ENCODE results near the gene EFEMP2. TPM values are rescaled to one million over a fixed set of nuclear protein-coding genes. Genes with fewer than 3 reads are reported as not detected.
A peak's percentile ranks its signal among the peaks of the same experiment; 100 is the strongest.

EFEMP2 gene
- total and polyA plus RNA-seq, 2 donors (not counting 3 experiments of a cell fraction or from before 2014, with no cell fraction given) = 81.7 to 207 TPM

DNA sequence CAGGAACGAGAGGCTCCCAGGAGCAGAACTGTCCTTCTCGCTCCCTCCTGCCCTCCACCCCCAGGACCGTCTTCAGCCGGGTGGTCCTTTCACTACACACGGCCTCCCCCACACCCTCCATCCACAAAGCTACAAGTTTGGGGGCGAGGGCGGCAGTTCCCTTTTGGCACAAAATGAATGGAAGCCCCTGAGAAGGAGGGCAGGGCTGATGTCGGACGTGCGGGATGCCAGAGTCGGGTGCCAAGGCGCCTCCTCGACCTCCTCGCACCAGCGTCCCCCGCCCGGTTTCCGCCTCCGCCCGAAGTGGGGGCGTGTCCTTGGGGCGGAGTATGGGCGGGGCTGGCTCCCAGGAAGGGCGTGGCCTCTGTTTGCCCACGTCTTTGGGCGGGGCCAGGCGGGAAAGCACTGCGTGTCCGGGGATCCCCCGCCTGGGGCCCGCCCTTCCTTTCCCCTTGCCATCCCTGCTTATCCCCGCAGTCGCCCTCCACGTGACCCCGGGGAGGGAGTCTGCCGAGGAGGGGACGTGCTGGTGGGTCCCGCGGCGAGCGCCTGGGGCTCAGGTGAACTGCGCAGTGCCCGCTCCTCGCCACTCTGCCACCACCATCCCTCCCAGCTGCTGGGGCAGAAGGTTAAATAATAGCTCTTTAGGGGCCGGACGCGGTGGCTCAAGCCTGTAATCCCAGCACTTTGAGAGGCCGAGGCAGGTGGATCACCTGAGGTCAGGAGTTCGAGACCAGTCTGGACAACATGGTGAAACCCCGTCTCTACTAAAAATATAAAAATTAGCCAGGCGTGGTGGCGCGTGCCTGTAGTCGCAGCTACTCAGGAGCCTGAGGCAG is 937 bp upstream of the EFEMP2 start:
- TF ChIP-seq, protein P1, sequence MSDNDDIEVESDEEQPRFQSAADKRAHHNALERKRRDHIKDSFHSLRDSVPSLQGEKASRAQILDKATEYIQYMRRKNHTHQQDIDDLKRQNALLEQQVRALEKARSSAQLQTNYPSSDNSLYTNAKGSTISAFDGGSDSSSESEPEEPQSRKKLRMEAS (IDR thresholded peaks at IDR 0.05; ENCODE audit: insufficient read depth, insufficient read length) = peak; percentile 37
- peak; percentile 77 for TF ChIP-seq POLR2AphosphoS5 (IDR thresholded peaks at IDR 0.05; ENCODE audit: insufficient read depth, low read depth, low read length)
- TF ChIP-seq FOS (IDR thresholded peaks at IDR 0.05; ENCODE audit: borderline replicate concordance, insufficient read depth, low read length) = no peak
- no peak for TF ChIP-seq MYC (IDR thresholded peaks at IDR 0.05; ENCODE audit: low read depth, low read length)
- TF ChIP-seq POLR2A (IDR thresholded peaks at IDR 0.05; ENCODE audit: low read depth, low read length) = peak; percentile 76
- no peak for TF ChIP-seq JUN (IDR thresholded peaks at IDR 0.05; ENCODE audit: borderline replicate concordance, insufficient read depth, insufficient read length, low read depth)
- TF ChIP-seq, protein P2, sequence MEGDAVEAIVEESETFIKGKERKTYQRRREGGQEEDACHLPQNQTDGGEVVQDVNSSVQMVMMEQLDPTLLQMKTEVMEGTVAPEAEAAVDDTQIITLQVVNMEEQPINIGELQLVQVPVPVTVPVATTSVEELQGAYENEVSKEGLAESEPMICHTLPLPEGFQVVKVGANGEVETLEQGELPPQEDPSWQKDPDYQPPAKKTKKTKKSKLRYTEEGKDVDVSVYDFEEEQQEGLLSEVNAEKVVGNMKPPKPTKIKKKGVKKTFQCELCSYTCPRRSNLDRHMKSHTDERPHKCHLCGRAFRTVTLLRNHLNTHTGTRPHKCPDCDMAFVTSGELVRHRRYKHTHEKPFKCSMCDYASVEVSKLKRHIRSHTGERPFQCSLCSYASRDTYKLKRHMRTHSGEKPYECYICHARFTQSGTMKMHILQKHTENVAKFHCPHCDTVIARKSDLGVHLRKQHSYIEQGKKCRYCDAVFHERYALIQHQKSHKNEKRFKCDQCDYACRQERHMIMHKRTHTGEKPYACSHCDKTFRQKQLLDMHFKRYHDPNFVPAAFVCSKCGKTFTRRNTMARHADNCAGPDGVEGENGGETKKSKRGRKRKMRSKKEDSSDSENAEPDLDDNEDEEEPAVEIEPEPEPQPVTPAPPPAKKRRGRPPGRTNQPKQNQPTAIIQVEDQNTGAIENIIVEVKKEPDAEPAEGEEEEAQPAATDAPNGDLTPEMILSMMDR (IDR thresholded peaks at IDR 0.05; ENCODE audit: extremely low read depth in 1 of 2, insufficient read depth in 1 of 2, low read depth in 1 of 2, low read length in 2 of 2) = no peak
- TF ChIP-seq GATA2 (IDR thresholded peaks at IDR 0.05; ENCODE audit: insufficient read depth, insufficient read length, low read depth, low read length) = no peak
- TF ChIP-seq EZH2 (IDR thresholded peaks at IDR 0.05; ENCODE audit: borderline replicate concordance, low read depth, low read length, severe bottlenecking) = no peak
- dilution Hi-C loops (cut with MboI; ENCODE audit: extremely low pct_ligation_motif_present, low sequenced_read_pairs) (no loop called here), intact Hi-C loops (cut with micrococcal nuclease) (loop anchor here (2.0 kb wide), 1 partner anchor 15 kb away; the partner anchor contains the start of gene FIBP)
- H3K36me3 ChIP-seq (ENCODE audit: control insufficient read depth in 2 of 2, extremely low read depth in 1 of 2, insufficient read depth in 2 of 2, low read length in 2 of 2) = peaks cover 0 to 6% of the 10 kb centered on the region in 2 experiments
- no peaks in the 10 kb centered on the region for H3K9me1 ChIP-seq (replicated peaks; ENCODE audit: control insufficient read depth, extremely low read depth, insufficient read depth, low read length)
- H2AFZ ChIP-seq (ENCODE audit: low read depth, low read length) = peak overlapping the region; percentile 62
- peak overlapping the region; percentile 81 for H3K4me2 ChIP-seq (ENCODE audit: insufficient read depth, low read length)
- no peaks in the 10 kb centered on the region for H3K9me3 ChIP-seq (replicated peaks; ENCODE audit: control insufficient read depth, insufficient read depth, low read length)
- peak overlapping the region; percentile 42 to 47 (median 43) for H3K4me3 ChIP-seq (replicated peaks in 1 of 3; ENCODE audit: insufficient read depth in 1 of 3, low read depth in 1 of 3, low read length in 3 of 3)
- FAIRE-seq (peak; percentile 95), DNase-seq (ENCODE audit: low read depth, low spot score) (peak; percentile 83)
- peaks cover 17% of the 10 kb centered on the region for H3K4me1 ChIP-seq (ENCODE audit: control insufficient read depth, extremely low read depth, insufficient read depth, low read length)
- H4K20me1 ChIP-seq (replicated peaks; ENCODE audit: control insufficient read depth, extremely low read depth, insufficient read depth, low read length) = no peaks in the 10 kb centered on the region
- H3K27ac ChIP-seq (ENCODE audit: insufficient read depth, low read depth, low read length) = peak overlapping the region; percentile 30
- peak overlapping the region; percentile 49 for H3K9ac ChIP-seq (replicated peaks; ENCODE audit: extremely low read depth, insufficient read depth, low read length)
- ChIA-PET CTCF (interaction anchor here (0.6 to 7.1 kb wide), 4 partner anchors 11 to 149 kb away, joined by 3 to 73 read pairs (median 12); partner anchors contain the start of genes CFL1, FIBP and MUS81), POLR2A (no interaction called here)
- no TSS peak for BruUV-seq (replicated peaks)
- H3K27me3 ChIP-seq (ENCODE audit: control insufficient read depth in 2 of 2, insufficient read depth in 2 of 2, low read length in 2 of 2) = no peaks in the 10 kb centered on the region
- H3K79me2 ChIP-seq (ENCODE audit: control insufficient read depth, insufficient read depth, low read length) = peaks cover 2% of the 10 kb centered on the region
